NCI-H460 (cell line): Measurements from ENCODE around the gene LRRC8B. TPM values are rescaled to one million over a fixed set of nuclear protein-coding genes. Genes with fewer than 3 reads are reported as not detected.
"Not testable (repeated sequence)": the region's sequence is repeated elsewhere in the genome, so short reads cannot be mapped to it uniquely, and the experiment has no call there.

Experiments
- DNase-seq: peaks from one replicate; pipeline ENCODE4 v3.0.0-alpha.2; 2016; ENCODE audit warnings: low read depth; ENCODE audit errors: extremely low read depth
- total RNA-seq: library from RNA; depleted of rRNA; stranded (reverse); fragments of >200 nt; shearing (Covaris generic); gene quantifications from 2 replicates; pipeline ENCODE4 v1.2.3, GENCODE V29; 2014

Gene LRRC8B
- total RNA-seq, 1 experiment from 2014 or later: 8.9 TPM

GRCh38 chr1:89523572-89524368 is 859 bp upstream of the LRRC8B start:
- DNase-seq: no peak

DNA sequence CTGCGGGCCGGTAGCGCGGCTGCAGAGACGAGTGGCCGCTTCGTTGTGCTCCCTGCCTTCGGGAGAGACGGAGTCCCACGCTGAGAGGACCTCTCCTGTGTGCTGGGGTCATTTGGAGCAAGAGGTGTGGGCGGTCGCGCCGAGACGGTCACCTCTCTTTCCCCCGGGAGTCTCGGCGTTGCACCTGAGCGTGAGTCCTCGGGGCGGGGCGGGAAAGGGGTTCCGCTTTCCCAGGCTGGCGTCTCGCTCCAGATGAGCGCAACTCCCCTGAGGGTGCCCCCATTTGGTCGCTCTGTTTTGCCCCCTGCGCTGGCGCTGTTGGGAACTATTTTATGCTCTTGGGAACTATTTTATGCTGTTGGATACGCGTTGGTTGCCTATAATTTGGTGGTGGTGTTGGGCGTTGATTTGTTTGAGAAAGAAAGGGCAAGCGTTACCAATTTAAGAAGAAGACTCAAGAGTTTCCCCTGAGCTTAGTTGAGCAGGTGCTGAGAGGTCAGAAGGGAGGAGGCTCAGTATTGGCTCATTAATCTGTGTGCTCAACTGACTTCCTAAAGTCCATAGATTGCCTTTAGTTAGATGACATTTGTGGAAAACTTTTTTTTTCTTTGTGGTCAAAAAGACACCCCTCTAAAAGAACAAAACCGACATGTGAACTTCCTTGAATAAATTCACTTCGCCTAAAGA is 683 bp downstream of the LRRC8B start:
- DNase-seq: no peak

- no peak for DNase-seq
Measured at GRCh38 chr1:89527256-89527655, 2.6 kb downstream of the LRRC8B start.

- no peak for DNase-seq
Measured at GRCh38 chr1:89527750-89528381, 3.2 kb downstream of the LRRC8B start.

GRCh38 chr1:89528382-89528780 is 3.8 kb downstream of the LRRC8B start:
- no peak for DNase-seq

DNA sequence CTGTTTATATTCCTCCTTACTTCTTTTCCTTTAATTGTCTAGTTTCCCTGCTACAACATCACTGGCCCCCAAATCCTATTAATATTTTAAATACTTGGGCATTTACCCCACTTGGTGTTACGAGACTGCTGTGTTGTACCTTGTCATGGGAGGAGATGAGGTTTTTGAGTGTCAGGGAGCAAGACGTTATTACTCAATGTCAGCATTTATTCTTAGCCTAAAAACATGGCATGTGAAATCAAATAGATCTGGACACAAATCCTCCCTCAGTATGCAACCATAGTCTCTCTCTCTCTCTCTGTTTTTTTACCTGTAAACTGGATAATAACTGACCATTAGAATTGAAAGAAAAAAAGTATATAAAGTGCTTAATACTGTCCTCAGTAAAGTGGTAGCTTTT is 4.6 kb downstream of the LRRC8B start:
- no peak for DNase-seq

DNA sequence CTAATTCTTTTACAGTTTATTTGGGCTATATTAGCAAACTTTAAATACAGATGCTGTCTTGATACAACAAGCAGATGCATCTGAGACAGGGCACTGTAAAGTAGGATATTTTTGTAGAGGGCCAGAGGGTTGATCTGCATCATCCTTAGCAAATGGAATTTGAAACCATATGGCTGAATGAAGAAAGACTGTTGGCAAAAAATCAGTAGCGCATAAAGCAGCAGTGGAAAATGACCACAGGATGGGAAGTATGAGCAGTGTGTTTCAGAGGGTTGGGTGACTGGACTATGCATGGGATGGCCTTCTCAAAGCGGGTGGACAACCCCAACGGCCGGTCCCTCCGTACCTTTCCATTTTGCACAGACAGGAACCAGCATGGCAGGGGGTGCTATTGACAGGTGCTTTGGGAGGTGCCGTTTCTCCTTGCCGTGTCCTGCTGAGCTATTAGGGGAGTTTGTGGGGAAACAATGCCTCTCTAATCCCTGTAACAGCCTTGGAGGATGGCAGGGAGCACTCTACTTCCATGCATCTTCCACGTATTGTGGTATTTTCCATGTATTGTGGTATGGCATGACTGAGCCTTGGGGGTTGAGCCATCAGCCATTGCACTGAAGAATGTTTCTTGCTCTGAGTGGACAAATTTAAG is 5.9 kb downstream of the LRRC8B start:
- DNase-seq: no peak

GRCh38 chr1:89531480-89532139 is 7.0 kb downstream of the LRRC8B start:
- DNase-seq: no peak

- DNase-seq: no peak
Measured at GRCh38 chr1:89532228-89532627, 7.6 kb downstream of the LRRC8B start.

DNA sequence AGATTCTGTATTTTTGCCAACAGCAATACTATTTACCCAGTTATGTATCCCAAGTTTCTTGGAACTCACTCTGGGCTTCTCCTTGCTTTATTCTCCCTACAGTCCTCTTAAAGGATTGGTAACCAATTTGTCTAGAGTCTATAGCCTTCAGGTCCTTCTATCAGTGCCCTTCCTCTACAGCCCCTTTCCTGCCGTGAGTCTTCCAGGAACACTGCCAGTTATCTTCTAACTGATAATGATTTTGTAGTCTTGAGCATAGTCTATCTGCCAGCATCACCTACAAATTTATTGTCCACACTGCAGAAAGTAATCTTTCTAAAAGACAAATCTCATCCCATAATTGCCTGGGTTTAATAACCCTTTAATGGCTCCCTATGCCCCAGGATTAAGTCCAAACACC is 8.2 kb downstream of the LRRC8B start:
- no peak for DNase-seq

- no peak for DNase-seq
Measured at GRCh38 chr1:89535537-89535936, 10.9 kb downstream of the LRRC8B start.

- DNase-seq: no peak
Measured at GRCh38 chr1:89536555-89537341, 12.1 kb downstream of the LRRC8B start.

- no peak for DNase-seq
Measured at GRCh38 chr1:89538361-89538760, 13.7 kb downstream of the LRRC8B start.

- no peak for DNase-seq
Measured at GRCh38 chr1:89539128-89539527, 14.5 kb downstream of the LRRC8B start.

DNA sequence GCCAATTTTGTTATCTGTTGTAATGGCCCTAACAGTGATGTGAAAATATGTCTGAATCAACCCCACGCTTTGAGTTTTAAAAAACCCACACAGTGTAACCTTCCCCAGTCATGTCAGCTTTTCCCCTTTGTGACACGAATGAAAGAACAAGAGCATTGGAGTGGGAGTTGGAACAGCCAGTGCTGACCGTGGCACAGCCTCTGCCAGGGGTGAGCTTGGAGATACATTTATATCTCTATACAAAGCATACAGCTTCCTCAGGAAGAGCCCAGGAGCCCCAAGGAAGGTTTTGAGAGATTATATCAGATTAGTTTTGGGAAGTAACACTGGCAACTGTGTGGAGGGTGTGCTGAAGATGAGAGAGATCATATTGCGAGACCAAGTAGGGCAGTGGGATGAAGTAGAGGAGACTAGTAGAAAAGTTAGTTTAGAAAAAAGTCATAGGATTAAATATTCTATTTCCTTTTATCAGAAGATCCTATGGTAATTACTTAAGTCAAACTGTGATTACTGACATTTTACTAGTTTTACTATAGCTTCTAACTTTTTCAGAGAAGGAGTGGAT is 15.9 kb downstream of the LRRC8B start:
- DNase-seq: no peak

DNA sequence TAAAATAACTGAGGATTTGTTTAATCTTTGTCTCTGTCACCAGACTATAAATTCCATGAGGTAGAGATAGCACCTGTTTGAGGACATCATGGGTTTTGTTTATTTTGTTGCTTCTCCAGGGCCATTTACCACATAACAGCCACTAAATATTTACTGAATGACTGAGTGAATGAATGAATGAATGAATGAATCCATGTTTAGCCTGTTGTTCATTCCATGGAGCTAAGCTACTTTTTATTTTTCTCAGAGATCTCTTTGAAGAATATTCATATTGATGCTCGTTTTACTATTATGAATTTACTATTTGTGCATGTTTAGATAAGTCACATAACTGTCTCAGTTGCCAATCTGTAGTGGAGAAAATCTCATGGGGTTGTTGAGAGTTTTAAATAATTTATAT is 17.7 kb downstream of the LRRC8B start:
- no peak for DNase-seq

GRCh38 chr1:89543632-89544031 is 19.0 kb downstream of the LRRC8B start:
- DNase-seq: not testable (repeated sequence)

DNA sequence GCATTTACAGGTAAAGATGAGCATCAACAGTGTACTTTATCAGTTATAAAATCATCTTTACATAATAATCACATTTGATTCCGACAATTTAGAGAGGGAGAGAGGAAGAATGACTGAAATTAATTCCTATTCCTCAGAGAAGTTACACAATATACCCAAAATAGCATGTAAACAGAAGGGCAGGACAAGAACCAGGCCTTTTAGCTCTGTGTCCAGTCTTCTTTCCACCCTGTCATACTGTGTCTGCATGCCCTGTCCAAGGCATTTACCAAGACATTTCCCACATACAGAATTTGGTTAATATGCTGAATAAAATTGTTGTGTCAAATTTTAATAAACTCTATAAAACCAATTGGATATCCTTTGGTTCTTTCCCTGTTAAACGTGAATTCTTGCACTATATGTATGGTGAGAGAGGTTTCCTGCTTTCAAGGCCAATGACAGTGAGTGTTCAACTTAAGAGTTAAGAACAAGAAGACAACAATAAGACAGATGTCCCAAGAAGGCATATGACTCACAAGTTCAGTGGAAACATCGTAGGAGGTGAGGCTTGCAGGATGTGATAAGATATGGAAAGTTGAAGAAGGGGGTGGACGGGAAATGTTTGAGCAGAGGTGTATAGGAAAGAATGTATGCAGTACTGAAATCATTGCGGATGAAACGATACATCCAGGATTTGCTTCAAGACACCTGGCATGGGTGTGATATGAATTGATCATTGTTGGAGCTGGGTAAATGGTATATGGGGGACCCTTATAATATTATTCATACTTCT is 20.8 kb downstream of the LRRC8B start:
- DNase-seq: no peak
